Central memory CD8-positive, alpha-beta T cell (primary cell): ENCODE measurements around the gene PPP1R9B.
A peak's percentile ranks its signal among the peaks of the same experiment; 100 is the strongest.

Experiments used
- ATAC-seq: fragments of 150-1000 bp; cut with Tn5 transposase; replicated peaks from 2 replicates; pipeline ENCODE4 v1.10.0; 2022; ENCODE audit warnings: mild to moderate bottlenecking, moderate FRiP score, moderate number of reproducible peaks; ENCODE audit not compliant: poor library complexity, severe bottlenecking; ENCODE audit errors: extremely low read depth
- DNase-seq, 2 donors: peaks; one replicate each; pipeline ENCODE4 v3.0.0; 2021; ENCODE audit warnings: low spot score in 2 of 2
- H3K27ac Mint-ChIP-seq: one replicate; pipeline ENCODE4 v1.8.0; 2022; ENCODE audit warnings: low read depth, mild to moderate bottlenecking, moderate library complexity, mixed read lengths
- H3K27me3 Mint-ChIP-seq: one replicate; pipeline ENCODE4 v1.8.0; 2022; ENCODE audit warnings: mixed read lengths
- H3K36me3 Mint-ChIP-seq: one replicate; pipeline ENCODE4 v1.8.0; 2022; ENCODE audit warnings: mild to moderate bottlenecking, moderate library complexity, mixed read lengths; ENCODE audit not compliant: insufficient read depth
- H3K4me1 Mint-ChIP-seq: one replicate; pipeline ENCODE4 v1.8.0; 2022; ENCODE audit warnings: mixed read lengths
- H3K4me3 Mint-ChIP-seq: one replicate; pipeline ENCODE4 v1.8.0; 2022; ENCODE audit warnings: mild to moderate bottlenecking, moderate library complexity, mixed read lengths
- H3K9me3 Mint-ChIP-seq: one replicate; pipeline ENCODE4 v1.8.0; 2022; ENCODE audit warnings: mixed read lengths

The PPP1R9B gene

DNA sequence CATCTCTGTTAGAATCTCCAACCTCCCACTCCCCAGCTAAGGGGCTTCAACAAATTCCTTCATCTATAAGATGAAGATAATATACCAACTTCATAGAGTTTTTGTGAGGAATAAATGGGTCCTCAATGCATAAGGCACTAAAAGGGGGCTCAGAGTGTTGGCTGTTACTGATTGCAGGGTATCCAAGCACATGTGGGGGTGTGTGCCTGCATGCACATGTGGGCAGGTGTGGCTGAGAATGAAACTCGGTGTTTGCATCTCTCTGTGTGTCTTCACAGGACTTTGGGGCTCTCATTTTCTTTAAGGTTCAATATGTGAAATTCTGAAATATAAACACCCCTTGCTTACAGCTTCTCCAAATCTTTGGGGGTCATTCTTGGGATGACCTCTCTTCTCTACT, 4.1 kb upstream of the PPP1R9B start:
- Mint-ChIP-seq H3K4me3 (no peak overlapping the region), H3K9me3 (no peaks in the 10 kb centered on the region), H3K27me3 (no peaks in the 10 kb centered on the region), H3K4me1 (peaks cover 18% of the 10 kb centered on the region), H3K36me3 (peaks cover 8% of the 10 kb centered on the region), H3K27ac (no peak overlapping the region)
- ATAC-seq = no peak
- no peak for DNase-seq

DNA sequence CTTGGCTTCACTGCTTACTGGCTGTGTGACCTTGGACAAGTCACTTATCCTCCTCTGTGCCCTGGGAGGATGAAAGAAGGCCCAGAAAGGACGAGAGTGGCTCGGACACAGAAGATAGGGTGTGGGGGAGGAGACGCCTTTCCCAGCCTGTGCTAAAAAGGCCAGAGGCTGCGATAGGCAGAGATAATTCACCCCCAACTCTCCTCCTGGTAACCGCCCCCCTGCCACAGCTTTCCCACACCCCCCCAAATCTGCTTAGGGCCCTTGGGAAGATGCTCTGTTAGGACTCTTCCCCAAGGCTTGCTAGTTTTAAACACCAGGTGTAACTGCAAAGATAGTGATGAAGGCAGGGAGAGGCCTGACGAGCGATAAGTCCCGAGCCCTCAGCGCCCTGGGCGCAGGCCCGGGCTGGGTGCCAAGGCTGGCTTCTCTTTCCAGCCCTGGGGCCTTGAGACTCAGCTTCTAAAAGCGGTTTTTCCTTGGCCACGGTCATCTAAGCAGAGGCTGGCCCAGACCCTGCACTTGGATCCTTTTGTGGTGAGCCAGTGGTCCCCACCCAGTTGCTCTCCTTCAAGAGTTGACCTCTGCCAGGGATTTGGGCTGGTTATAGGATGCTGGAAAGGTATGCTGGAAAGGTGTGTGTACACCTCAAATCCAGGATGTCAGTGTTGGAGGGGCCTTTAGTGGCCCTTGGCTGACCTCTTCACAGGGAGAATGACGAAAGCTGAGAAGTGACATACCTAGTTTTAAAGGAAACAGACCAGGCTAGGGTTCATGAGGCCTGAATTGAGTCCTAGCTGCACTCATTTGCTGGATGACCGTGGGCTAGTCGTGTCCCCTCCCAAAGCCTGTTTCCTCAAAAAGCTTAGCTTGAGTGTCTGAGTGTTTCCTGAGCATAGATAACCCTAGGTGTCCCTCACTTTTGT, 3.4 kb upstream of the PPP1R9B start:
- no peak for DNase-seq
- H3K4me3 Mint-ChIP-seq = no peak overlapping the region
- H3K36me3 Mint-ChIP-seq = peaks cover 8% of the 10 kb centered on the region
- H3K4me1 Mint-ChIP-seq = peaks cover 18% of the 10 kb centered on the region
- H3K27me3 Mint-ChIP-seq = no peaks in the 10 kb centered on the region
- no peaks in the 10 kb centered on the region for H3K9me3 Mint-ChIP-seq
- ATAC-seq = no peak
- no peak overlapping the region for H3K27ac Mint-ChIP-seq

DNA sequence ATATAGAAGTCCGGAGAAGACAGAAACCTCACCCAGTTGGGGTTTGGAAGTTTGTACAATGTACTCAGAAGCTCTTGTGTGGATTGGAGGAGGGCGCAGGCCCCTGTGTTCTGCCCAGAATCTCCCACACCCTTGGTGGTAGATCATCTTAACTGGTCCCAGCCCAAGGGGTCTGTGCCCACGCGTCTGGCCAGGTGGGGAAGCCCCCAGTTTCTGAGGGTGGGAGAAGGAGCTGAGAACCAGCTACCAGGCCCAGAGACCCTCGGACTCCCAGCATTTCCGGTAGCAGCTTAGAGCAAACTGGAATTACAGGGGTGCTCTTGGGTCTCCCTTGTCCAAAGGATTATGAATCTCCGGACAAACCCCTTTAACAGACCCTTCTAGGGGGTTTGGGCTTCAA, 2.3 kb upstream of the PPP1R9B start:
- ATAC-seq = no peak
- DNase-seq = no peak
- Mint-ChIP-seq H3K4me3 (peak overlapping the region; percentile 89), H3K27me3 (no peaks in the 10 kb centered on the region), H3K27ac (no peak overlapping the region), H3K4me1 (peaks cover 16% of the 10 kb centered on the region), H3K36me3 (peaks cover 11% of the 10 kb centered on the region), H3K9me3 (no peaks in the 10 kb centered on the region)

DNA sequence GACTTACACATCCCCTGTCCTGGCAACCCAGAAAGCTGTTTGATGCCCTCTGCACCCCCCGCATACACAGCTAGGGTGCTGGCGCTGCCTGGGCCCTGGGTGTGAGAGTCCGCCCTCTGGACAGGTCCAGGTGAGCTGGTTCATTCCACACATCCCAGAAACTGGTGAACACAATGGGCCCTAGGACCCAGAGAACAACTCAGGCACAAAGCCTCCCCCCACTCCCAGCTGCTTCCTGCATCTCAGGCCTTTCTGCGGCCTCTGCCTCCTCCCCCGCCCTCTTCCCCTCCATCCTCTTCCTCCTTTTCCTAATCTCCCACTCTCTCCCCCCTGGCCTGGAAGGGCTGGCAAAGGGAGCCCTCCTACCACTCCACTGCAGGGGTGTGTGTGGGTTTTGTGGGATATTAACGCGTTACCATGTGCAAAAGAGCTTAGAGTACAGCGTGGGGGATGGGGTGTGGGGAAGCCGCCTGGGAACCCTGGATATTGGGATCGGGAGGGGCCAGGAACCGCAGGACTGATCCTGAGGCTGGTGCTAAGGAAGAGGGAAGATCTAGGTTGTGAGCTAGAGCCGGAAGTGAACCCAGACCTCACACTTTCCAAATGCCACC, 1.6 kb upstream of the PPP1R9B start:
- Mint-ChIP-seq H3K4me3 (peak overlapping the region; percentile 89), H3K4me1 (peaks cover 21% of the 10 kb centered on the region), H3K36me3 (peaks cover 15% of the 10 kb centered on the region), H3K27ac (peak overlapping the region; percentile 62), H3K27me3 (no peaks in the 10 kb centered on the region), H3K9me3 (no peaks in the 10 kb centered on the region)
- no peak for ATAC-seq
- no peak for DNase-seq

DNA sequence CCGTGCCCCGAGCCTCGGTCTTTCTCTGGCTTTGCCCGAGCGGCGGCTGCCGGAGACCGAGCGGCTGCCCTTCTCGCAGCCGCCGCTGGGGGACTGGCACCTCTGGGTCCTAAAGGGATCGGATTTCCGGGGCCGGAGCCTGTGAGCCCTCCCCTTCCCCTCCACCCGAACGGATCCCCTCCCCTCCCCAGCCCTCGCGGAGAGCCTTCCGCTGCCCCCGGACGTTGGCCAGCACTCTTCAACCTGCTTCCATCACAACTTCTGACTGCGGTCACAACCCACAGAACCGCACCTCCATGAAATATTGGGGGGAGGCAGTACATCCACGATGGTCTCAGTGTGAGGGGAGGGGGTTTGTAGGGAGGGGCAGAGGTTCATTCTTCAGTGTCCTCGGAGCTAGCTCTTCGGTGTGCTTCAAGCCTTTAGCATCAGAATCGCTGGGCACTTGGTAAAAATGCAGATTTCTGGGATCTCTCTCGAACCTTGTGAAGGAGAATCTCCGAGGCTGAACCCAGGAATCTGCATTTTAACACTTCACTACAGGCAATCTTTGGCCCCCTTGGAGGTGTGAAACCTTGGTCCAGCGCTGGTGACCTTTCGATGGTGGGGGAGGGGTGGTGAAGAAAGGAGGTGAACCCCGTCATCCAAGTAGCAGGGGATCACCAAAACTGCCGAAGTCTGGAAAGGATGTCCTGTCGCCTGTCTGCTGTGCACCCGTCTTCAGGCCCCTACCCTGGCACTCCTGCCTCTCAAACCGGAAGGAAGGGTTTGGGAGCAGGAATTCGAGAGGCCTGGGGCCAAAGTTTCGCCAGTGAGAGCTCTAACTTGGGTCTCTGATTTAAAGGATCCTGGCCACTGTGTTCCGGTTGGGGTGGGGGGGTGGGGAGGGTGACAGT, 812 bp upstream of the PPP1R9B start:
- Mint-ChIP-seq H3K27me3 (no peaks in the 10 kb centered on the region), H3K9me3 (no peaks in the 10 kb centered on the region), H3K4me3 (peak overlapping the region; percentile 89), H3K36me3 (peaks cover 18% of the 10 kb centered on the region), H3K4me1 (peaks cover 28% of the 10 kb centered on the region), H3K27ac (peak overlapping the region; percentile 64)
- DNase-seq (peak; percentile 65 to 72), ATAC-seq (peak; percentile 71)

GRCh38 chr17:50149417-50150353, 792 bp downstream of the PPP1R9B start:
- Mint-ChIP-seq H3K27ac (peak overlapping the region; percentile 90), H3K4me1 (peaks cover 43% of the 10 kb centered on the region), H3K4me3 (peak overlapping the region; percentile 89), H3K9me3 (no peaks in the 10 kb centered on the region), H3K27me3 (no peaks in the 10 kb centered on the region), H3K36me3 (peaks cover 21% of the 10 kb centered on the region)
- DNase-seq = no peak
- ATAC-seq = peak; percentile 12

- no peak for DNase-seq
- Mint-ChIP-seq H3K27me3 (no peaks in the 10 kb centered on the region), H3K9me3 (no peaks in the 10 kb centered on the region), H3K4me1 (peaks cover 49% of the 10 kb centered on the region), H3K4me3 (peak overlapping the region; percentile 89), H3K36me3 (peaks cover 23% of the 10 kb centered on the region), H3K27ac (peak overlapping the region; percentile 90)
- no peak for ATAC-seq
Measured at GRCh38 chr17:50149091-50149416, 1.4 kb downstream of the PPP1R9B start.

DNA sequence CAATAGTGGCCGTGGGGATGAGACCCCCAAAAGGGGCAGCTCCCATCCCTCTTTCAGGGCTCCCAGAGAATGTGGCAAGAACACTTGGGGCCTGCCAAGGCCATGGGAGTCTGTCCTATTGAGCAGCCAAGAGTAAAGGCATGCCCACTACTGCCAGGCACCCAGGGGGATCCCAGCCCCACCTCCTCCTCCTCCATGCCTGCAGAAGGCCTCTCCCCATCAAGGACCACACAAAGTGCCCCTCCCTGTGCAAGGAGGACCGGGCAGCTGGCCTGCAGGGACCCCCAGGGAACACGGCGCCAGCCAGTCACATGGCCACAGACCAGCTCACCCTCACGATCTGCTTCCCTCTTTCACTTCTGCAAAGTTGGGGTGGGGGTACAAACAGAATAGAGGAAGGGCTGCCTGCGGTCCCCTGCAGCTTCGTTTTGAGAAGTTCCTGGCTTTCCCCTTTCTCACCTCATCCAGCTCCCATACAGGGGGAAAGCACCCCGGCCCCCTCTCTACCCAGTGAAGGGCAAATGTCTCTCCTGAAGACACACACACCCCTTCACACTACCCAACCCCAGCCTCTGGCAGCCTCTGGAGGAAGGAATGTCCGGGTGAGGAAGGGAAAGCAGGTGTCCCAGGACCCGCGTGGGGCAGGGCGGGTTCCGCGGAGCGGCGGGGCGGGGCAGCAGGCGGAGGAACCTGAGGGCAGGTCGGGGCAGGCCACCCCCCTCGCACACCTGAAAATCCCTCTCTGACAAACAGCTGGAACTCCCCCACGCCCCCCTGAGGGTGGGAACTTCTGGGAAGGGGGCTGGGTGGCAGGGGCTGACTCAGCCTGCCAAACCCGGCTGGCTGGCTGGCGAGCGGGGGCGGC, 2.0 kb downstream of the PPP1R9B start:
- no peaks in the 10 kb centered on the region for H3K27me3 Mint-ChIP-seq

GRCh38 chr17:50147841-50148225, 2.6 kb downstream of the PPP1R9B start:
- Mint-ChIP-seq H3K36me3 (peaks cover 26% of the 10 kb centered on the region), H3K9me3 (no peaks in the 10 kb centered on the region), H3K4me1 (peaks cover 61% of the 10 kb centered on the region), H3K27me3 (no peaks in the 10 kb centered on the region), H3K4me3 (peak overlapping the region; percentile 89), H3K27ac (peak overlapping the region; percentile 90)
- ATAC-seq = no peak
- DNase-seq = no peak

More for the DNA sequence above, 2.0 kb downstream of the PPP1R9B start:
- Mint-ChIP-seq H3K4me1 (peaks cover 55% of the 10 kb centered on the region), H3K4me3 (peak overlapping the region; percentile 89), H3K36me3 (peaks cover 23% of the 10 kb centered on the region), H3K9me3 (no peaks in the 10 kb centered on the region), H3K27ac (peak overlapping the region; percentile 90)
- no peak for ATAC-seq
- DNase-seq = no peak

DNA sequence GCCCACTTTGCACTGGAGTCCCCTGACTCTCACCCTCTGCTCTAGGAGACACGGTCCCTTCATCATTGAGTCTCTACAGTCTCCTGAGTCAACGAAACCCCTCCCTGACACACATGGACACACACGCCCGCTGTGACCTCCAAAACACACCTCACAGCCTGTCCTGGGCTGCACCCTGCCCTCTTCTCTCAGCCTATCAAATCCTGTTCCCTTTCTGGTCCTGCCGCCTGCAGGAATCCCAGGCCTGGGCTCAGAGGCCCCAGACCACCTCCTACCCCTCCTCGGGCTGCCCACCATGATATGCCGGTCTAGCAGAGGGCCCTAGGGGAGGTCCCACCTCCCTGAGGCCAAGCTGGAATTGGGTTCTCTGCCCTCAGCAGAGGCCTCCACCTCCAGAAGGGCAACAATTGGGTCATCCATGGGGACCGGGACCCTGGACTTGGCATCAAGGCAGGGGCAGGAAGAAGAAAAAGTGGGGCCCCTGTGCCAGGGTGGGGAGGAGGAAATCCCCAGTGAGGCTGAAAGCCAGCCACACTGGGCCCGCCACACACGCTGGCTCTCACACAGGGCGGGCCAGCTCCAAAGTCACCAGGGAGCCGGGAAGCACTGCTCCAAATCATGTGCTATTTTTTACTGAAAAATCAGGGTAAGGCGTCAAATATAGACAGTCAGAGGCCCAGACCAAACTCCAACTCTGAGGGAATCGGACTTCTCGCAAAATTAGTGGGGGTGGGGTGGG, 3.4 kb downstream of the PPP1R9B start:
- no peaks in the 10 kb centered on the region for H3K9me3 Mint-ChIP-seq
- DNase-seq = no peak
- peak overlapping the region; percentile 90 for H3K27ac Mint-ChIP-seq
- H3K4me3 Mint-ChIP-seq = peak overlapping the region; percentile 89
- H3K27me3 Mint-ChIP-seq = no peaks in the 10 kb centered on the region
- peaks cover 63% of the 10 kb centered on the region for H3K4me1 Mint-ChIP-seq
- no peak for ATAC-seq
- H3K36me3 Mint-ChIP-seq = peaks cover 31% of the 10 kb centered on the region
